Mesendoderm (in vitro differentiated cells): ENCODE measurements around the gene HAUS7.

Experiments used
- DNase-seq: peaks from one replicate; pipeline ENCODE4 v3.0.0; 2013
- H2AK5ac ChIP-seq: 2 replicates; pipeline ENCODE4 v1.6.1; 2013; ENCODE audit warnings: low read length, inconsistent platforms
- H2BK120ac ChIP-seq: 2 replicates; pipeline ENCODE4 v1.6.1; 2013; ENCODE audit warnings: low read depth, mild to moderate bottlenecking, low read length, moderate library complexity, mixed read lengths
- H2BK15ac ChIP-seq: replicated peaks from 2 replicates; pipeline ENCODE4 v1.6.1; 2013; ENCODE audit warnings: low read depth, mild to moderate bottlenecking, moderate library complexity
- H2BK5ac ChIP-seq: 2 replicates; pipeline ENCODE4 v1.6.1; 2013; ENCODE audit warnings: low read length, inconsistent platforms
- H3K18ac ChIP-seq: 2 replicates; pipeline ENCODE4 v1.6.1; 2013; ENCODE audit warnings: mild to moderate bottlenecking, low read length, mixed read lengths
- H3K23ac ChIP-seq: one replicate; pipeline ENCODE4 v1.6.1; 2013; ENCODE audit warnings: low read length
- H3K27ac ChIP-seq: 2 replicates; pipeline ENCODE4 v1.5.1; 2013; ENCODE audit warnings: low read depth, mild to moderate bottlenecking, inconsistent platforms, low read length, moderate library complexity
- H3K27me3 ChIP-seq: 2 replicates; pipeline ENCODE4 v1.6.1; 2013; ENCODE audit warnings: low read length, control low read depth, mild to moderate bottlenecking, inconsistent platforms; ENCODE audit not compliant: insufficient read depth, poor library complexity
- H3K36me3 ChIP-seq: 2 replicates; pipeline ENCODE4 v1.6.1; 2013; ENCODE audit warnings: low read length, inconsistent platforms; ENCODE audit not compliant: control insufficient read depth, insufficient read depth
- H3K4ac ChIP-seq: one replicate; pipeline ENCODE4 v1.6.1; 2013; ENCODE audit warnings: low read depth, mild to moderate bottlenecking, low read length, moderate library complexity
- H3K4me1 ChIP-seq: 2 replicates; pipeline ENCODE4 v1.6.1; 2013; ENCODE audit warnings: low read depth, low read length, inconsistent platforms; ENCODE audit not compliant: control insufficient read depth
- H3K4me2 ChIP-seq: 2 replicates; pipeline ENCODE4 v1.6.1; 2013; ENCODE audit warnings: low read length
- H3K4me3 ChIP-seq: 2 replicates; pipeline ENCODE4 v1.5.1; 2013; ENCODE audit warnings: mild to moderate bottlenecking, low read length
- H3K56ac ChIP-seq: one replicate; pipeline ENCODE4 v1.6.1; 2013; ENCODE audit warnings: low read length
- H3K79me1 ChIP-seq: 2 replicates; pipeline ENCODE4 v1.6.1; 2013; ENCODE audit warnings: low read length, inconsistent platforms
- H3K79me2 ChIP-seq: 2 replicates; pipeline ENCODE4 v1.6.1; 2013; ENCODE audit warnings: mild to moderate bottlenecking, low read length; ENCODE audit not compliant: control insufficient read depth, insufficient read depth
- H3K9ac ChIP-seq: 2 replicates; pipeline ENCODE4 v1.6.1; 2013; ENCODE audit warnings: low read length, inconsistent platforms
- H4K5ac ChIP-seq: one replicate; pipeline ENCODE4 v1.6.1; 2013; ENCODE audit warnings: low read length
- H4K8ac ChIP-seq: one replicate; pipeline ENCODE4 v1.6.1; 2013; ENCODE audit warnings: low read depth, mild to moderate bottlenecking, control low read depth, low read length, moderate library complexity
- WGBS: extraction: QIAGEN DNeasy Blood & Tissue Kit; methylation state at CpG from one replicate; pipeline ENCODE4 v1.1.7; 2013; ENCODE audit warnings: low lambda C conversion rate, missing lambda C conversion rate; ENCODE audit not compliant: insufficient coverage; ENCODE audit errors: extremely low coverage; 5-methylcytosine and 5-hydroxymethylcytosine counted together

The HAUS7 gene

GRCh38 chrX:153413731-153414130, 56.6 kb downstream of the HAUS7 start:
- H3K4me2 ChIP-seq: no peak overlapping the region
- no peaks in the 10 kb centered on the region for H3K4me1 ChIP-seq
- H3K4ac ChIP-seq: no peak overlapping the region
- no peak overlapping the region for H3K27ac ChIP-seq
- no CpG with 5 or more reads among the region's 11 CpGs for WGBS
- no peaks in the 10 kb centered on the region for H3K36me3 ChIP-seq
- H3K23ac ChIP-seq: no peak overlapping the region
- H3K4me3 ChIP-seq: no peak overlapping the region
- no peaks in the 10 kb centered on the region for H3K27me3 ChIP-seq
- H2AK5ac ChIP-seq: no peak overlapping the region
- no peak overlapping the region for H3K18ac ChIP-seq
- no peak overlapping the region for H2BK15ac ChIP-seq
- H4K8ac ChIP-seq: no peak overlapping the region
- no peak for DNase-seq
- H3K56ac ChIP-seq: no peak overlapping the region
- H4K5ac ChIP-seq: no peak overlapping the region
- no peaks in the 10 kb centered on the region for H3K79me2 ChIP-seq
- H3K9ac ChIP-seq: no peak overlapping the region
- no peak overlapping the region for H2BK120ac ChIP-seq
- no peaks in the 10 kb centered on the region for H3K79me1 ChIP-seq
- H2BK5ac ChIP-seq: no peak overlapping the region

GRCh38 chrX:153412746-153413720, 57.3 kb downstream of the HAUS7 start:
- H2AK5ac ChIP-seq: no peak overlapping the region
- no peaks in the 10 kb centered on the region for H3K27me3 ChIP-seq
- no peaks in the 10 kb centered on the region for H3K79me1 ChIP-seq
- no peak overlapping the region for H3K9ac ChIP-seq
- H3K4me3 ChIP-seq: no peak overlapping the region
- no peak overlapping the region for H3K23ac ChIP-seq
- no CpG with 5 or more reads among the region's 23 CpGs for WGBS
- H3K27ac ChIP-seq: no peak overlapping the region
- H3K4me1 ChIP-seq: no peaks in the 10 kb centered on the region
- no peak overlapping the region for H4K5ac ChIP-seq
- no peak overlapping the region for H4K8ac ChIP-seq
- no peaks in the 10 kb centered on the region for H3K36me3 ChIP-seq
- no peak overlapping the region for H3K56ac ChIP-seq
- H3K4me2 ChIP-seq: no peak overlapping the region
- no peaks in the 10 kb centered on the region for H3K79me2 ChIP-seq
- no peak overlapping the region for H2BK5ac ChIP-seq
- no peak for DNase-seq
- H2BK15ac ChIP-seq: no peak overlapping the region
- no peak overlapping the region for H2BK120ac ChIP-seq
- H3K18ac ChIP-seq: no peak overlapping the region
- H3K4ac ChIP-seq: no peak overlapping the region

- Histone ChIP-seq H3K4me3 (no peak overlapping the region), H3K56ac (no peak overlapping the region), H3K36me3 (no peaks in the 10 kb centered on the region), H3K27ac (no peak overlapping the region), H3K4me2 (no peak overlapping the region), H2BK15ac (no peak overlapping the region), H3K9ac (no peak overlapping the region), H3K79me1 (no peaks in the 10 kb centered on the region), H2AK5ac (no peak overlapping the region), H3K18ac (no peak overlapping the region), H3K79me2 (no peaks in the 10 kb centered on the region), H3K4ac (no peak overlapping the region), H2BK5ac (no peak overlapping the region), H2BK120ac (no peak overlapping the region), H3K23ac (no peak overlapping the region), H4K5ac (no peak overlapping the region), H3K4me1 (no peaks in the 10 kb centered on the region), H4K8ac (no peak overlapping the region), H3K27me3 (no peaks in the 10 kb centered on the region)
- no CpG with 5 or more reads among the region's 17 CpGs for WGBS
- DNase-seq: no peak
Measured at GRCh38 chrX:153411988-153412574, 58.3 kb downstream of the HAUS7 start.

- WGBS: no CpG with 5 or more reads among the region's 75 CpGs
- Histone ChIP-seq H3K4me3 (no peak within 1 kb of the TSS), H3K79me2 (no peaks in the 10 kb centered on the region), H2AK5ac (no peak within 1 kb of the TSS), H3K23ac (no peak within 1 kb of the TSS), H3K4me1 (no peaks in the 10 kb centered on the region), H4K8ac (no peak within 1 kb of the TSS), H4K5ac (no peak within 1 kb of the TSS), H2BK120ac (no peak within 1 kb of the TSS), H3K27me3 (no peaks in the 10 kb centered on the region), H2BK5ac (no peak within 1 kb of the TSS), H3K4me2 (peak within 1 kb of the TSS; percentile 34), H3K18ac (peak within 1 kb of the TSS; percentile 6), H3K79me1 (no peaks in the 10 kb centered on the region), H3K56ac (no peak within 1 kb of the TSS), H3K4ac (no peak within 1 kb of the TSS), H3K9ac (peak within 1 kb of the TSS; percentile 29), H3K36me3 (no peaks in the 10 kb centered on the region), H3K27ac (no peak within 1 kb of the TSS), H2BK15ac (no peak within 1 kb of the TSS)
- DNase-seq: no peak
Measured at GRCh38 chrX:153411255-153411987, 59.0 kb downstream of the HAUS7 start, which contains the start of gene ZFP92. Gene ZFP92, plus strand, starts transcription at chrX:153411472. Its CDS starts 6,851 bp downstream, at chrX:153418323.

GRCh38 chrX:153410888-153411254, 59.5 kb downstream of the HAUS7 start:
- no CpG with 5 or more reads among the region's 12 CpGs for WGBS
- H3K27me3 ChIP-seq: no peaks in the 10 kb centered on the region
- H3K23ac ChIP-seq: no peak overlapping the region
- H3K4me2 ChIP-seq: peak overlapping the region; percentile 22
- no peak overlapping the region for H3K4ac ChIP-seq
- H3K27ac ChIP-seq: no peak overlapping the region
- no peaks in the 10 kb centered on the region for H3K36me3 ChIP-seq
- H2AK5ac ChIP-seq: no peak overlapping the region
- H3K9ac ChIP-seq: no peak overlapping the region
- H3K79me2 ChIP-seq: no peaks in the 10 kb centered on the region
- no peaks in the 10 kb centered on the region for H3K4me1 ChIP-seq
- no peak overlapping the region for H2BK15ac ChIP-seq
- no peaks in the 10 kb centered on the region for H3K79me1 ChIP-seq
- no peak overlapping the region for H3K4me3 ChIP-seq
- no peak overlapping the region for H2BK120ac ChIP-seq
- no peak overlapping the region for H3K18ac ChIP-seq
- no peak overlapping the region for H4K8ac ChIP-seq
- no peak overlapping the region for H4K5ac ChIP-seq
- H3K56ac ChIP-seq: no peak overlapping the region
- DNase-seq: no peak
- H2BK5ac ChIP-seq: no peak overlapping the region
